Suprapubic skin (tissue), 4 donors: ENCODE results near the gene TBC1D5. TPM values are rescaled to one million over a fixed set of nuclear protein-coding genes. Genes with fewer than 3 reads are reported as not detected.

Experiments used
- DNase-seq, 2 donors: peaks; one replicate each; pipeline ENCODE4 v3.0.0-alpha.2; 2019; ENCODE audit warnings: low spot score in 2 of 2
- H3K27ac ChIP-seq: fragments of 200-600 bp; sonication (generic); one replicate; pipeline ENCODE4 v1.5.1; 2019
- H3K27me3 ChIP-seq: fragments of 200-600 bp; sonication (generic); one replicate; pipeline ENCODE4 v1.5.1; 2019
- H3K36me3 ChIP-seq: fragments of 200-600 bp; sonication (generic); one replicate; pipeline ENCODE4 v1.5.1; 2019
- H3K4me1 ChIP-seq: fragments of 200-600 bp; sonication (generic); one replicate; pipeline ENCODE4 v1.5.1; 2019
- H3K4me3 ChIP-seq: fragments of 200-600 bp; sonication (generic); one replicate; pipeline ENCODE4 v1.5.1; 2019; ENCODE audit warnings: mild to moderate bottlenecking
- H3K9me3 ChIP-seq: fragments of 200-600 bp; sonication (generic); one replicate; pipeline ENCODE4 v1.5.1; 2019
- EP300 ChIP-seq: sonication (generic); formaldehyde crosslinking; IDR thresholded peaks from one replicate; pipeline ENCODE4 v1.6.1; 2017; ENCODE audit warnings: antibody characterized with exemption
- POLR2A ChIP-seq, 2 donors: fragments of 450-650 bp; IDR thresholded peaks; one replicate each; pipeline ENCODE4 v1.6.1; 2017; ENCODE audit warnings: antibody characterized with exemption in 2 of 2, mild to moderate bottlenecking in 2 of 2, moderate library complexity in 2 of 2
- POLR2AphosphoS5 ChIP-seq, 3 donors: sonication (generic); formaldehyde crosslinking; IDR thresholded peaks; one replicate each; pipeline ENCODE4 v1.6.1; 2017; ENCODE audit warnings: antibody characterized with exemption in 3 of 3
- WGBS: methylation state at CpG from one replicate; pipeline ENCODE4 v1.1.5; 2018; 5-methylcytosine and 5-hydroxymethylcytosine counted together
- total RNA-seq, 4 donors: library from RNA; depleted of rRNA; stranded (reverse); fragments of >200 nt; gene quantifications; one replicate each; pipeline ENCODE4 v1.1.0, GENCODE V29; 2016
- TF ChIP-seq, protein P1 (sequence below), 2 donors: fragments of 200-600 bp in 1 of 2; fragments of 450-650 bp in 1 of 2; sonication (generic) in 1 of 2; IDR thresholded peaks; one replicate each; pipeline ENCODE4 v1.5.1; 2016 to 2019; ENCODE audit warnings: antibody characterized with exemption in 2 of 2, mild to moderate bottlenecking in 1 of 2, moderate library complexity in 1 of 2

Gene TBC1D5
- total RNA-seq, 4 donors from 2014 or later = 66.4 to 98.5 (median 79.9) TPM

DNA sequence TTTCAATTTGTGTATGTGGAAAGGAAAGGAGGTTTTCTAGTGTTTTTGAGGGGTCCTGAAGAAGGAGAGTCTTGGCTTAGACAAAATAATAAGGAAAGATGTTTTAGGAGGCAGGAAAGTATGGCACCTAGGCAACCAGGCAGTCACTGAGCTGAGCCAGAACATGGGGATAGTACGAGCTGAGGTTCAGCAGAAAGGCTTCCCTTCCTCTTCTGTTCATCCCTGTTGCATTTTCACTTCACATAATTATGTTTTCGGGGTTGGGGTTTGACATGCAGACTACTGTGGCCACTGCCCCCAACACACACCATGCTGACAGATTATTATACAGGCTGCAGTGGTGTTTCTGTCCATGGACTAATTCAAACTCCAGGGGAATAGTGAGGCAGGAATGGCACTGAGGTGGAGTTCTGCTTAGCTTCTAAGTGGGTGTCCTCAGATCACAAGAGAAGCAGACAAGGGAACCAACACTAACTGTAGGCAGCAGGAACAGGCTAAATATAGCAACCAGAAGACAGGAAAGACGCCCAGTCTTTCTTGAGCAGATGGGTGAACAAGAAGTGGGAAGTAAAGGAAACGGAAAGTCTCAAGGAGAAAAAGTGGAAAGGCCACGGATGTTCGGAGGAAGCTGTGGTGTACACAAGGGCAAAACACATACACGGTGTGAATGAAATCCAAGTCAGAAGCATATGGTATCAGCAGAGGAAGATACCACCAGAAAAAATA lies 551.9 kb downstream of the TBC1D5 start:
- no peak for DNase-seq
- no peaks in the 10 kb centered on the region for H3K27me3 ChIP-seq
- no peaks in the 10 kb centered on the region for H3K36me3 ChIP-seq
- no peak overlapping the region for H3K27ac ChIP-seq
- no peak overlapping the region for H3K4me3 ChIP-seq
- H3K4me1 ChIP-seq = peaks cover 6% of the 10 kb centered on the region
- TF ChIP-seq EP300 = no peak
- no peak for TF ChIP-seq POLR2AphosphoS5 (IDR thresholded peaks at IDR 0.05)
- TF ChIP-seq, protein P1, sequence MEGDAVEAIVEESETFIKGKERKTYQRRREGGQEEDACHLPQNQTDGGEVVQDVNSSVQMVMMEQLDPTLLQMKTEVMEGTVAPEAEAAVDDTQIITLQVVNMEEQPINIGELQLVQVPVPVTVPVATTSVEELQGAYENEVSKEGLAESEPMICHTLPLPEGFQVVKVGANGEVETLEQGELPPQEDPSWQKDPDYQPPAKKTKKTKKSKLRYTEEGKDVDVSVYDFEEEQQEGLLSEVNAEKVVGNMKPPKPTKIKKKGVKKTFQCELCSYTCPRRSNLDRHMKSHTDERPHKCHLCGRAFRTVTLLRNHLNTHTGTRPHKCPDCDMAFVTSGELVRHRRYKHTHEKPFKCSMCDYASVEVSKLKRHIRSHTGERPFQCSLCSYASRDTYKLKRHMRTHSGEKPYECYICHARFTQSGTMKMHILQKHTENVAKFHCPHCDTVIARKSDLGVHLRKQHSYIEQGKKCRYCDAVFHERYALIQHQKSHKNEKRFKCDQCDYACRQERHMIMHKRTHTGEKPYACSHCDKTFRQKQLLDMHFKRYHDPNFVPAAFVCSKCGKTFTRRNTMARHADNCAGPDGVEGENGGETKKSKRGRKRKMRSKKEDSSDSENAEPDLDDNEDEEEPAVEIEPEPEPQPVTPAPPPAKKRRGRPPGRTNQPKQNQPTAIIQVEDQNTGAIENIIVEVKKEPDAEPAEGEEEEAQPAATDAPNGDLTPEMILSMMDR (IDR thresholded peaks at IDR 0.05) = no peak
- no peak for TF ChIP-seq POLR2A (IDR thresholded peaks at IDR 0.05)
- no peaks in the 10 kb centered on the region for H3K9me3 ChIP-seq
- 84% methylated on average over 7 of the region's 7 CpGs for WGBS

DNA sequence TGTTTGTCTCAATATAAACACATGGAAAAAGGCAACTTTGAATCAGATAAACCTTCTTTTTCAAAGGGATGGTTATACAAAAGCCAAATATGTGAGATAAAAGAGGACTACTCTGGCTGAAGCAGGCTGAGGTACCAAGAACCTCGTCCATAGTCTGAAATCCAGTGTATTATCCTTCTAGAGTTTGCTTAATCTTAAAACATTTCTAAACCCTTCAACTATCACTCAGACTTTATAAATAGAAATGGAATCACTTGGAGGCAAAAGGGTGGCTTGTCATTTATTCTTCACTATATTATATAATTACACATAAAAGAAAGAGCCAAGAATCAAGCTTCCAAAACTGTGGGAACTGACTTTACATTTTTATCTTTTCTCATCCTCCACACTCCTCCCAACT lies 554.1 kb downstream of the TBC1D5 start:
- WGBS = 83% methylated on average over 1 of the region's 1 CpG
- H3K4me3 ChIP-seq = no peak overlapping the region

DNA sequence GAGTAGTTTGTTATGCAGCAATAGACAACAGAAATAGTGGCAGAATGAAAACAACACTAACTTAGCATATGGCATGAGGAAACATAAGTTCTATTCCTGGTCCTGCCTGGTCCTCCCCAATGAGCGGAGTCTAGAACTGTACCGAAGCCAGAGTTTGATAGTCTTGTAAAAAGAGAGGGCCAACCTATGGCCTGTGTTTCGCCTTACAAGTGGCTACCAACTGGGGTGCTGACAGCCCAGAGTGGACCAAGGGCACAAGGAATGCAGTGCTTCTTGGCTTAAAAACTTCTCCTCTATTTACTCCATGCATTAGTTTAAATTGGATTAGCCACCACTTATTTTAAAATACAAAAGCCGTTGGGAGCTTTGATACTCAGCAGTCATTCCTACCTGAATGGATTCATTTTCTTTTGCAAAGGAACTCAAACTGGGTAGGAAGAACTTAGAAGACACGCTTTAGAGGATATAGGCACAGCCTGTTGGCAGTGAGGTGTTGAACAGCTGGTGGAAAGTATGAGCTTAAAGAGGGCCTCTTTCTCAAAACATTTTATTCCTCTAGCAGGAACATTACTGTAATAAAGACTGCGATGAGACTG lies 554.7 kb downstream of the TBC1D5 start:
- TF ChIP-seq, protein P1 (IDR thresholded peaks at IDR 0.05) = no peak
- TF ChIP-seq POLR2A (IDR thresholded peaks at IDR 0.05) (no peak), EP300 (no peak), POLR2AphosphoS5 (IDR thresholded peaks at IDR 0.05) (no peak)
- Histone ChIP-seq H3K27me3 (no peaks in the 10 kb centered on the region), H3K4me1 (no peaks in the 10 kb centered on the region), H3K4me3 (no peak overlapping the region), H3K27ac (no peak overlapping the region), H3K9me3 (no peaks in the 10 kb centered on the region), H3K36me3 (peaks cover 21% of the 10 kb centered on the region)
- no peak for DNase-seq
- WGBS = 94% methylated on average over 6 of the region's 6 CpGs

More for the DNA sequence above, 554.1 kb downstream of the TBC1D5 start:
- Histone ChIP-seq H3K27me3 (no peaks in the 10 kb centered on the region), H3K9me3 (no peaks in the 10 kb centered on the region), H3K27ac (no peak overlapping the region), H3K36me3 (peaks cover 14% of the 10 kb centered on the region), H3K4me1 (no peaks in the 10 kb centered on the region)
- TF ChIP-seq POLR2AphosphoS5 (IDR thresholded peaks at IDR 0.05) = no peak
- TF ChIP-seq EP300 = no peak
- TF ChIP-seq POLR2A (IDR thresholded peaks at IDR 0.05) = no peak
- TF ChIP-seq, protein P1 (IDR thresholded peaks at IDR 0.05) = no peak
- DNase-seq = no peak

DNA sequence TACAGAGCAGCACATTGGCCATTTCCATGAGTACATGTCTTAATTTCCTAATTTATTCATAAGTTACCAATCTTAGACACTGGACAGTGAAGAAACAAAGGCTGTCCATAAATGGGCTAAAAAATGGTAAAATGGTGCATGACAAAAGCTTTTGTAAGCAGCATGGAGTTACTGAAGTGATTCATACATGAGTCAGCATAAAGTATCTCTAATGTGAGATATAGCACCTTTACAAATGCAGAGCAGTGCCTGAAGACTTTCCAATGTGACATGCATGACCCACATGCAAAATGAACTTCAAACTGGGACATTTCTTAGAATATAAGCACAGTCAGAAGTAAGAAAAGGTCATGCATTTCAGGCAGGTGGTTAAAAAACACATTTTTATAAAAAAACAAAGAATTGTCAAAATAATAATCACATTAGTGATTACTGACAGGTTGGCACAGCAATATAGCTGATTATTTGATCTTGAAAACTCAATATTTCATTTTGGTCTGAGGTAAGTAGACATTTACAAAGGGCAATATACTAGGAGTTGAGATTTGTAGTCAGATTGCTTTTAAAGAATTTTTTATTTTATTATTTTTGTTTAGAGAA lies 558.4 kb downstream of the TBC1D5 start:
- Histone ChIP-seq H3K4me1 (no peaks in the 10 kb centered on the region), H3K27me3 (no peaks in the 10 kb centered on the region), H3K4me3 (no peak overlapping the region), H3K36me3 (peaks cover 26% of the 10 kb centered on the region), H3K27ac (no peak overlapping the region), H3K9me3 (no peaks in the 10 kb centered on the region)
- DNase-seq = no peak
- TF ChIP-seq, protein P1 (IDR thresholded peaks at IDR 0.05) = no peak
- TF ChIP-seq POLR2AphosphoS5 (IDR thresholded peaks at IDR 0.05) (no peak), EP300 (no peak), POLR2A (IDR thresholded peaks at IDR 0.05) (no peak)

DNA sequence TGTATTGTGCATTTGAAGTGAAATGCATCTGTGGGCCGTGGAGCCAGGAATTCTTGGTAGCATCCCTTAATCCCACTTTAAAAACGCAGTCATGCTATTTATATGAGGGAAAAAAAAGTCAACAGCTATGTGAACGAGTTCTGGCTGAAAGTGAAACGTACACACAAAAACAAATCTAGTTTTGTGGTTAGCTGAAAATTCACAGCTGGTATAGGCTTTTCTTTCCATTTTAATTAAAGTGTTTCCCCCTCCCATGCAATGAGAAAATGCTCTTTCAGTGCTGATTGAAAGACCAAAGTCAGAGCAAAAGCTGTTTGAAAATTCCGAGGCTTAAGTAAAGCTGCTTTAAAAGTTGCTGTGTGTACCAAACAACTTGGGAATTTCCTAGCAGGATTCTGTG lies 560.3 kb downstream of the TBC1D5 start:
- TF ChIP-seq POLR2A (IDR thresholded peaks at IDR 0.05) = no peak
- TF ChIP-seq, protein P1 (IDR thresholded peaks at IDR 0.05) = no peak
- peaks cover 26% of the 10 kb centered on the region for H3K36me3 ChIP-seq
- H3K9me3 ChIP-seq = no peaks in the 10 kb centered on the region
- no peak overlapping the region for H3K4me3 ChIP-seq
- no peak overlapping the region for H3K27ac ChIP-seq
- no peak for DNase-seq
- 64% methylated on average over 5 of the region's 5 CpGs for WGBS
- H3K4me1 ChIP-seq = no peaks in the 10 kb centered on the region
- H3K27me3 ChIP-seq = no peaks in the 10 kb centered on the region
